Femur (tissue), 1 donor: ENCODE measurements around the gene NDUFA11.

Experiments
- DNase-seq: peaks from one replicate; pipeline ENCODE4 v3.0.0-alpha.2; 2017

Gene NDUFA11

GRCh38 chr19:5905114-5905778 lies 1.7 kb upstream of the NDUFA11 start:
- DNase-seq, result no peak

GRCh38 chr19:5904352-5905113 lies 943 bp upstream of the NDUFA11 start, which contains the start of gene VMAC:
Gene VMAC (plus strand): TSS chr19:5904872. CDS start chr19:5904891, 19 bp downstream.
- DNase-seq, result peak; percentile 100

DNA sequence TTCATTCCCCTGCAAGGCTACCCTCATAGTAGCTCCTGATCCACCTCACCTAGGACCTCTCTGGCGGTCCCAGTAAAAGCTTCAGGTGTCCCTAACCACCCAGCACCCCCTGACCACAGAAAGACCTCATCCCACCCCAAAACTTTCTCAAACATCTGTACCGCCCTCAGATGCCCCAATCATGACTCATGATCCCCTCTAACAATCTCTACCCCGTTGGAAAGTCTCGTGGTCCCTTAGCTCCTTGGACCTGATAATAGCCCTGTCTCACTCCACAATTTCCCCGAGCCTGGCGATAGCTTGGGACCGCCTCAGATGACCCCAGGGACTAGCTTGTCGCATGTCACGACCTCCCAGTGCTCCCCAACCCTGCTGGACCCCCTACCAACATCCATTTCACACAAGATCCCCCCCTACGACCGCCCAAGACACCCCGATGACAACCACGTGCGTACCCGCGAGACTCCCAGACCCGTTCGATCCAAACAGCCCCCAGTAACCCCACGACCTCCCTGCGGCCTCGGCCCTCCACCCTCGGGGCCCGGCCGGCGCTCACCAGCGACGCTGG lies 450 bp downstream of the NDUFA11 start:
- DNase-seq, result no peak

GRCh38 chr19:5900976-5901375 lies 2.6 kb downstream of the NDUFA11 start:
- DNase-seq, result no peak

DNA sequence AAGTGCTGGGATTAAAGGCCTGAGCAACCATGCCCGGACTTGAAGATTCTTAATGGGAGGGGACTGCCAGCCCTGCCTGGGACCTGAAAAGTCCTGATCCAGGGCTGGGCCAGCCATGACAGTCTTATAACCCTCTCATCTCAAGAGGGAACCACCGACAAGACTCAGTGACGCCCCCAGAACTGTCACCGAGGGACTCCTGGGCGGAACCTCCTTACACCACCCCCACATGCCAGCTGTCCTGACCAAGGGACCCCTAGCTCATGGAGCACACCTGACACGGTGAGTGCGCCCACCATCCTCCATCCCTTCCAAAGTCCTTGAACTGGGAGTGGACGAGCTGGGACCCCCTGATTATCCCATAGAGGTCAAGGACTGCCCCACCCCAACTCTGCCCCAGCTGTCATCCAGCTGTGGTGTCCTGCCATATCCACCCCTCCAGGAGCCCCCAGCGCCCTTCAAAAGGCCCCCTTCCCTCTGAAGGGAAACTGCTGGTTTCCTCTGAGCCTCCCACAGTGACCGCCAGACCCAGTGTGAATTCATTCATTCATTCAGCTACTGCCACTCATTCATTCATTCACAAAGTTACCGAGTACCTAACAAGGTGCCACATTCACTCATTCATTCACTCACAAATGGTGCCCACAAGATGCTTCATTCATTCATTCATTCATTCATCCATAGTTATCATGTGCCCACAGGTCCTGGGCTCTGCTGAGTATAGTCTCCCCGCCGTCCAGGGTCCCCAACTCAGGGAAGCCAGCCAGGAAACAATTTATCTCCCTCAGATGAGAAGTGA lies 3.7 kb downstream of the NDUFA11 start:
- DNase-seq, result no peak

DNA sequence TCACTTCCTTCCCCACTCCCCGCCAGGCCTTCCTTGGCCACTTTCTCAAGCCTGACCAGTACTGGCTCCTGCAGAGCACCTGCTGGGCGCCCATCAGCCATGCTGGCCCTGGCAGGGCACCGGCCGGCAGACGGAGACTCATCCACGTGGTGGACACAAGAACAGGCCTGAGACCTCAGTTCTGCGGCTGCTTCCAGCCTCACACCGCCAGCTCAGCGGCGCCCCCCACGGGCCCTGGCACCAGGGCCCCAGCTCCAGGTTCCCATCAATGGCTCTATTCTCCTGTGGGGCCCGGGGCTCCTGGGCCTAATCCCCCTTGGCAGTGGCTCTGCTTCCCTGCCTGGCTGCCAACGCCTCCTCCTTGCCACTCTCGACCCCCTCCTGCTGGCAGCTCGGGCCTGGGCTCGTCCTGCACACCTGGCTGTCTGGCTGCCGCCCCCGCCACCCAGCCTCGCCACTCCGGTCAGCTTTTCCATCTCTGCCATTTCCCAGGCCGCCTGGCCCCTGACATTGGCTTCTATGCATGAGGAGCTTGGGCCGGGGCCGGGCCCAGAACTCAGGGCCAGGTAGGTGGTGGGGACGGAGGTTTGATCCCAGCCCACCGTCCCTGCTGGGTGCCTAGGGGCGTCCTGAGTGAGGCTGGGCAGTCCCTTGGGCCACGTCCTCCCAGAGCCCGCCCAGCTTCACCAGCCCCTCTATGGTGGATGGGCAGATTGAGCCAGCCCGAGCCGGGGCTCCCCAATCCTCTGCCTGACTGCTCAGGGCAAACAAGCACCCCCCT lies 6.2 kb downstream of the NDUFA11 start:
- no peak for DNase-seq

DNA sequence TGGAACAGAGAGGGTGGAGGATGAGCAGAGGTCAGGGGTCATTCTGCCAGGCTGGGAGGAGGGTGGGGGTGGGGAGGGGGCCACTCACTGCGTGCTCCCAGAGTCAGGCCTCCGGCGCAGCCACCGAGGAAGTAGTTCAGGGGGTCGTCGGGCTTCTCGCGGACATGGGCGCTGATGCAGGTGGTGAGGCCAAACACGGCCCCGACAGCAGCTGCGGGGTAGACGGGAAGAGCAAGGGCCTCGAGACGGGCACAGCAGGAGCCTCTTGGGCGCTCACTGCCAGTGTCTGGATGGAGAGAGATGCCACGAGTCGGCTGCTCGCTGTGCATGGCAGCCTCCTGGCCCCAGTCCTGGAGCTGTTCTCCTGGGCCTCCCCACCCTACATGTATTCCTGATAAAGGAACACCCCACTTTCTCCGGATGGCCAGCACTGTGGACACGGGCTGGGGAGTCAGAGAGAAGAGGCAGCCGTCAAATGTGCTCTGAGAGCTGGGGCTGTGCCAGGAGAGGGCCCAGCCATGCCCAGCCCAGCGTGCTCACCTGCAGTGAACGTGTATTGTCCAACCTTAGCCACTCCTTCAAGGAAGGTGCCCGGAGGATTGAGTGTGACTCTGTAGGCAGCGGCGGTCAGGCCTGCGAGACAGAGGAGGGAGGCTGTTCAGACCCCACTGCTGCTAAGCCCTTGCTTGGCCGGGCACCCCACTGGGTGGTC lies 7.1 kb downstream of the NDUFA11 start:
- no peak for DNase-seq

DNA sequence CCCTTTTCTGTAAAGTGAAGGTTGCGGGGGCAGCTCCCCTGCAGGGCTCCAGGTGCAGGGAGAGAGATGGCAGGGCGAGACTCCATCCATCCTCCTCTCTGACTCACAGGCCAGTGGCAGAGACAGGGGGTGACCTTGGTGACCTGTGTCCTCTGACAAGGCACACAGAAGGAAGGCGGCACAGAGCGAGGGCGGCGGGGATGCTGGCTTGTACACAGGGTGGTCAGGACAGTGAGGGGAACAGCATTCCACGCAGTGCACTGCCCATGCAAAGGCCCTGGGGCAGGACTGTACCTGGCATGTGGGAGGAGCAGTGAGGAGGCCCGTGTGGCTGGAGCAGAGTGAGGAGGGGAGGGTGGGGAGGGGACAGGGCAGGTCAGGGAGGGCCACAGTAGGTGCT lies 7.7 kb downstream of the NDUFA11 start:
- no peak for DNase-seq

- DNase-seq, result no peak
These were observed 8.2 kb downstream of the NDUFA11 start for GRCh38 chr19:5895409-5895808.

GRCh38 chr19:5894704-5895349 lies 8.8 kb downstream of the NDUFA11 start:
- no peak for DNase-seq

DNA sequence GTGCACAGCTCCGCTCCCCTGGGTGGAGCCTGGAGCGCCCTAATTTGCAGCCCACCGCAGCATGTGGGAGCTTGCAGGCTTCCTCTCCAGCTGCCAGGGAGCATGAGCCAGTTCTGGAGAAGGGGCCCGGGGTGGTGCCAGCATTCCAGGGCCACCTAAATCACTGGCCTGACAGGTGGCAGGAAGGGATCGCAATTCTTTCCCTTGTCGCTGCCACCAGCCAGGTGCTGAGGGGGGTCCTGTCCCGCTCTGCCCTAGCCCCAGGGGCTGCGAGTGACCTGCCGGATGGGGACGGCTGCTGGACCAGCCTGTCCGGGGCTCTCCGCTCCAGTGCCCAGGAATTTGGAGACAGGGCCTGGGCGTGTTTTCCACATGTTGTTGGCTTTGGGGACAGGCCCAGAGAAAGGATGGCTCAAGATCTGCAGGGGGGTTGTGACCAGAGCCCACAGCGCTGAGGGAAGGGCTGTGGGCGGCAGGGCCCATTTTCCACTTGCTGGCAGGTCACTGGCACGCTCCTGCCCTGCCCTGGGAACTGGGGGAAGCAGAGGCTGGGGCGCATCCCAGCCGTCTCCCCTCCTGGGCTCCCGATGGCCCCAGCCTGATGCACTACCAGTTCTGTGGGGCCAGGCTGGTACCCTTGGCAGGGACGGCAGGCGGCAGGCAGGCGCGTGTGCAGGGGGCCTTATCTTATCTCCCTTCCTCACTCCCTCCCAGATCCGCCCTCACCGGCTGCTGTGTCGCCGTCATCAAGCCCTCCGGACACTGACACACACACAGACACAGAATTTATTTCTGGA lies 9.5 kb downstream of the NDUFA11 start:
- DNase-seq, result peak; percentile 63

- DNase-seq, result no peak
These were observed 10.2 kb downstream of the NDUFA11 start for GRCh38 chr19:5893296-5893903.

GRCh38 chr19:5892772-5893275 lies 10.8 kb downstream of the NDUFA11 start:
- no peak for DNase-seq

- DNase-seq, result peak; percentile 64
These were observed 11.4 kb downstream of the NDUFA11 start for GRCh38 chr19:5891938-5892771.

DNA sequence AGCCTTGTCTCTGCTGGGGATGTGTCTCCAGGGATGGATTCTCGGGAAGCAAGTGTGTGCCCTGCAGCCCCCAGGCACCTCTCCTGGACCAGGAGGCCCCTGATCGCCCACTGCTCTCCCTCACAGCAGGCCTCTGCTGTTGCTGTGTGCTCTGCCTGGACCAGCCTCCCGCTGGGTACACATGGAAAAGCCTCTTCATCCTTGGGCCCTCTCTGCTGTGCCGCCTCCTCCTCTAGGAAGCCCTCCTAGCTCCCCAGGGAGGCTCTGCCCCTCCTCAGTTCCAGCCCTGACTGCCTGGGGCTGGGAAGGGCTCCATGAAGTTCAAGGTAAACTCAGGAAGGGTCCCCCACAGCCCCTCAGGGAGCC lies 12.0 kb downstream of the NDUFA11 start:
- peak; percentile 38 for DNase-seq

GRCh38 chr19:5890099-5890498 lies 13.5 kb downstream of the NDUFA11 start:
- no peak for DNase-seq

- DNase-seq, result no peak
These were observed 14.2 kb downstream of the NDUFA11 start for GRCh38 chr19:5889288-5889971.
